GM12892 (cell line): ENCODE measurements around the gene CRY2.

ENCODE experiments used
- POLR2A ChIP-seq: IDR thresholded peaks from 2 replicates; pipeline ENCODE4 v1.6.1; 2011; ENCODE audit warnings: low read depth, low read length, control low read depth
- POLR2AphosphoS5 ChIP-seq: IDR thresholded peaks from 2 replicates; pipeline ENCODE4 v1.6.1; 2011; ENCODE audit warnings: low read depth, low read length, control low read depth
- TAF1 ChIP-seq: IDR thresholded peaks from 2 replicates; pipeline ENCODE4 v1.6.1; 2011; ENCODE audit warnings: low read depth, mild to moderate bottlenecking, control low read depth, low read length, borderline replicate concordance

- TF ChIP-seq POLR2A (no peak; the same call in 1 of the 2 replicates), POLR2AphosphoS5 (no peak), TAF1 (no peak)
These were observed 82.3 kb downstream of the CRY2 start for GRCh38 chr11:45929486-45930030.
